HepG2 (cell line): Measurements from ENCODE around the gene CNNM2. TPM values are rescaled to one million over a fixed set of nuclear protein-coding genes. Genes with fewer than 3 reads are reported as not detected.

Source experiments
- ATAC-seq: fragments of 200-7000 bp; cut with Tn5 transposase; 3 replicates; pipeline ENCODE4 v1.9.1; 2020; ENCODE audit warnings: mild to moderate bottlenecking, moderate library complexity
- BruUV-seq: library from RNA; stranded (reverse); fragments of 400-500 nt; replicated peaks from 2 replicates; lab custom pipeline; 2021; lab: Mats Ljungman, UMichigan
- CTCF ChIA-PET: fragments of 300-600 bp; formaldehyde crosslinking; extraction: SDS; loops from one replicate; lab custom pipeline; 2021; ENCODE audit warnings: low total read pairs, inconsistent platforms, low intra/inter-chr PET ratio; lab: Yijun Ruan, JAX
- POLR2A ChIA-PET: fragments of 350-600 bp; sonication (Branson Sonifier 250); formaldehyde crosslinking; loops from one replicate; lab custom pipeline; 2020; ENCODE audit warnings: antibody characterized with exemption, inconsistent platforms; lab: Yijun Ruan, JAX
- DNase-seq: peaks from one replicate; pipeline ENCODE4 v3.0.0-alpha.2; 2015; ENCODE audit warnings: low spot score
- FAIRE-seq: peaks from 3 replicates; lab custom pipeline; 2011; peaks lifted over from hg19 to GRCh38; lab: Jason Lieb, UNC
- H2AFZ ChIP-seq: one replicate; pipeline ENCODE4 v1.6.1; 2011; ENCODE audit warnings: low read length, inconsistent platforms
- H3K27ac ChIP-seq: fragments of 300-600 bp; 3 replicates; pipeline ENCODE4 v1.8.0; 2011; ENCODE audit warnings: mixed run types, mild to moderate bottlenecking, mixed read lengths, low read length, inconsistent platforms; ENCODE audit not compliant: insufficient read depth; ENCODE audit errors: extremely low read length
- H3K27me3 ChIP-seq, 2 experiments: fragments of 200-600 bp in 1 of 2; 2 replicates in 1 of 2; 3 replicates in 1 of 2; pipeline versions ENCODE4 v1.6.0 to v1.8.0; 2011; ENCODE audit warnings: low read length in 2 of 2, mild to moderate bottlenecking in 2 of 2, moderate library complexity in 2 of 2, inconsistent platforms in 1 of 2; ENCODE audit not compliant: insufficient read depth in 2 of 2, control insufficient read depth in 1 of 2
- H3K36me3 ChIP-seq, 2 experiments: fragments of 200-600 bp in 1 of 2; replicated peaks in 1 of 2; 2 replicates in 1 of 2; 3 replicates in 1 of 2; pipeline versions ENCODE4 v1.5.1 to v1.8.0; 2011; ENCODE audit warnings: low read length in 2 of 2, inconsistent platforms in 1 of 2; ENCODE audit not compliant: insufficient read depth in 2 of 2, control insufficient read depth in 1 of 2
- H3K4me1 ChIP-seq: 2 replicates; pipeline ENCODE4 v1.5.1; 2012; ENCODE audit warnings: low read length, inconsistent platforms; ENCODE audit not compliant: insufficient read depth
- H3K4me2 ChIP-seq: 2 replicates; pipeline ENCODE4 v1.6.0; 2011; ENCODE audit warnings: low read depth, low read length, inconsistent platforms
- H3K4me3 ChIP-seq, 3 experiments: fragments of 200-600 bp in 1 of 3; sonication (generic), shearing (Covaris generic) in 1 of 3; replicated peaks in 1 of 3; 2 replicates each; pipeline ENCODE4 v1.5.1; 2011 to 2016; ENCODE audit warnings: low read length in 3 of 3, inconsistent platforms in 2 of 3, low read depth in 2 of 3, mild to moderate bottlenecking in 2 of 3, control low read depth in 1 of 3, mixed read lengths in 1 of 3; ENCODE audit not compliant: insufficient read depth in 1 of 3
- H3K79me2 ChIP-seq: one replicate; pipeline ENCODE4 v1.6.1; 2011; ENCODE audit warnings: low read length, inconsistent platforms; ENCODE audit not compliant: insufficient read depth
- H3K9ac ChIP-seq: 2 replicates; pipeline ENCODE4 v1.6.0; 2011; ENCODE audit warnings: mild to moderate bottlenecking, low read depth, low read length, inconsistent platforms; ENCODE audit not compliant: insufficient read depth
- H3K9me3 ChIP-seq: 2 replicates; pipeline ENCODE4 v1.5.1; 2012; ENCODE audit warnings: mild to moderate bottlenecking, low read length
- H4K20me1 ChIP-seq: 2 replicates; pipeline ENCODE4 v1.6.0; 2011; ENCODE audit warnings: inconsistent platforms, mild to moderate bottlenecking, low read length, moderate library complexity; ENCODE audit not compliant: insufficient read depth
- MATR3 ChIP-seq: sonication (generic); formaldehyde crosslinking; IDR thresholded peaks from 2 replicates; pipeline ENCODE4 v1.4.0; 2020; ENCODE audit warnings: missing genetic modification reagents
- MIER2 ChIP-seq: IDR thresholded peaks from 2 replicates; pipeline ENCODE4 v1.6.1; 2016; ENCODE audit warnings: missing biosample characterization, missing genetic modification reagents
- ZBTB7A ChIP-seq: sonication (generic); formaldehyde crosslinking; IDR thresholded peaks from 2 replicates; pipeline ENCODE4 v1.8.0; 2022; ENCODE audit warnings: mild to moderate bottlenecking, missing genetic modification reagents
- ZNF451 ChIP-seq: sonication (generic); formaldehyde crosslinking; IDR thresholded peaks from 2 replicates; pipeline ENCODE4 v1.5.0; 2020; ENCODE audit warnings: mild to moderate bottlenecking, missing genetic modification reagents
- WGBS: methylation state at CpG from one replicate; pipeline ENCODE4 v1.1.6; 2017; ENCODE audit warnings: low lambda C conversion rate; 5-methylcytosine and 5-hydroxymethylcytosine counted together
- in situ Hi-C: cut with HindIII; loops from 2 replicates; pipeline ENCODE4 v1.10.0; 2017; ENCODE audit warnings: low pct_unique_long_range_greater_than_20kb; ENCODE audit not compliant: extremely low pct_ligation_motif_present
- intact Hi-C: fragments of 100-400 bp; cut with micrococcal nuclease; formaldehyde crosslinking; loops from one replicate; pipeline ENCODE4 v1.10.0; 2022; ENCODE audit not compliant: unreplicated experiment
- polyA plus RNA-seq, 8 experiments: library from polyadenylated mRNA; depleted of rRNA in 3 of 8; stranded (reverse) in 7 of 8; unstranded in 1 of 8; fragments of >200 nt; fragmentation: Illumina TruSeq in 4 of 8; extraction: Trizol in 4 of 8; gene quantifications; 2 replicates each; pipeline versions ENCODE4 v1.2.1 to v1.2.3, GENCODE V29; 2011 to 2016; ENCODE audit warnings: low read depth in 4 of 8, missing spikeins in 1 of 8, mixed read lengths in 1 of 8; ENCODE audit not compliant: insufficient read depth in 1 of 8
- total RNA-seq, 5 experiments: library from RNA; depleted of rRNA; stranded (reverse); fragments of >200 nt; fragmentation: Illumina TruSeq; extraction: Trizol; gene quantifications; 2 replicates each; pipeline ENCODE4 v1.2.3, GENCODE V29; 2016; ENCODE audit warnings: low read depth in 1 of 5

The CNNM2 gene
- total and polyA plus RNA-seq, 2 of the 13 experiments (the other 11 are each of a cell fraction or from before 2014, with no cell fraction given) = 7.1 to 9.0 TPM

GRCh38 chr10:103078309-103078615, 160.2 kb downstream of the CNNM2 start (continued):
- no peak for TF ChIP-seq MATR3

GRCh38 chr10:103078676-103079075, 160.6 kb downstream of the CNNM2 start:
- Histone ChIP-seq H3K4me1 (peaks cover 24% of the 10 kb centered on the region), H3K9ac (no peak overlapping the region), H3K4me3 (no peak overlapping the region), H3K36me3 (peaks cover 19 to 32% of the 10 kb centered on the region in 2 experiments), H3K27me3 (no peaks in the 10 kb centered on the region), H3K27ac (no peak overlapping the region), H2AFZ (no peak overlapping the region), H3K79me2 (no peaks in the 10 kb centered on the region), H4K20me1 (no peaks in the 10 kb centered on the region), H3K4me2 (no peak overlapping the region), H3K9me3 (no peaks in the 10 kb centered on the region)
- CTCF ChIA-PET = no interaction called here
- BruUV-seq = no TSS peak
- TF ChIP-seq ZBTB7A (CRISPR knock-in tag) = no peak
- in situ Hi-C loops (no loop called here), intact Hi-C loops (no loop called here)
- WGBS = 100% methylated on average over 11 of the region's 14 CpGs
- ATAC-seq = no peak
- FAIRE-seq = no peak
- DNase-seq = no peak
- POLR2A ChIA-PET = no interaction called here

GRCh38 chr10:103079100-103079499, 161.0 kb downstream of the CNNM2 start:
- Histone ChIP-seq H3K27me3 (no peaks in the 10 kb centered on the region), H3K9ac (no peak overlapping the region), H2AFZ (no peak overlapping the region), H3K27ac (no peak overlapping the region), H3K36me3 (peaks cover 19 to 32% of the 10 kb centered on the region in 2 experiments), H3K9me3 (no peaks in the 10 kb centered on the region), H4K20me1 (no peaks in the 10 kb centered on the region), H3K4me3 (no peak overlapping the region), H3K4me1 (peaks cover 29% of the 10 kb centered on the region), H3K4me2 (no peak overlapping the region), H3K79me2 (no peaks in the 10 kb centered on the region)
- FAIRE-seq = no peak
- BruUV-seq = no TSS peak
- ChIA-PET POLR2A (no interaction called here), CTCF (no interaction called here)
- intact Hi-C loops = no loop called here
- in situ Hi-C loops = no loop called here
- ATAC-seq = no peak
- TF ChIP-seq ZNF451 (CRISPR knock-in tag) = no peak
- TF ChIP-seq MIER2 (CRISPR knock-in tag) = no peak
- 100% methylated on average over 7 of the region's 7 CpGs for WGBS
- no peak for DNase-seq
